Measurements from ENCODE around the gene ALK.

DNA sequence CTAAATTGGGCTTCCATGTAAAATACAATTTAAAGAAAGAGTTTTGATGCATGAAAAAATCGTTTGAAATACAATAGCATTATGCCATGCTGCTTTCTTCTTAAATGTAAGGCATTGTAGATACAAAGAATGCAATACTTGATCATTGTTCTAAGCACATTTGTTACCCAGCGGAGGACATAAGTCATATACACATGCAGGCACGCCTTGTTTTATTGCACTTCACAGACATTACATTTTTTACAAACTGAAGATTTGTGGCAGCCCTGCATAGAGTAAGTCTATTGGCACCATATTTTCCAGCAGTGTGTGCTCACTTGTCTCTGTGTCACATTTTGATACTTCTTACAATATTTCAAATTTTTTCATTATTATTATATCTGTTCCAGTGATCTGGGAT lies 461.2 kb downstream of the ALK start:
- TF ChIP-seq POLR2A (IDR thresholded peaks at IDR 0.05; ENCODE audit: extremely low read depth, insufficient read length) = no peak
- TF ChIP-seq, protein P1, sequence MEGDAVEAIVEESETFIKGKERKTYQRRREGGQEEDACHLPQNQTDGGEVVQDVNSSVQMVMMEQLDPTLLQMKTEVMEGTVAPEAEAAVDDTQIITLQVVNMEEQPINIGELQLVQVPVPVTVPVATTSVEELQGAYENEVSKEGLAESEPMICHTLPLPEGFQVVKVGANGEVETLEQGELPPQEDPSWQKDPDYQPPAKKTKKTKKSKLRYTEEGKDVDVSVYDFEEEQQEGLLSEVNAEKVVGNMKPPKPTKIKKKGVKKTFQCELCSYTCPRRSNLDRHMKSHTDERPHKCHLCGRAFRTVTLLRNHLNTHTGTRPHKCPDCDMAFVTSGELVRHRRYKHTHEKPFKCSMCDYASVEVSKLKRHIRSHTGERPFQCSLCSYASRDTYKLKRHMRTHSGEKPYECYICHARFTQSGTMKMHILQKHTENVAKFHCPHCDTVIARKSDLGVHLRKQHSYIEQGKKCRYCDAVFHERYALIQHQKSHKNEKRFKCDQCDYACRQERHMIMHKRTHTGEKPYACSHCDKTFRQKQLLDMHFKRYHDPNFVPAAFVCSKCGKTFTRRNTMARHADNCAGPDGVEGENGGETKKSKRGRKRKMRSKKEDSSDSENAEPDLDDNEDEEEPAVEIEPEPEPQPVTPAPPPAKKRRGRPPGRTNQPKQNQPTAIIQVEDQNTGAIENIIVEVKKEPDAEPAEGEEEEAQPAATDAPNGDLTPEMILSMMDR (IDR thresholded peaks at IDR 0.05; ENCODE audit: low read depth, low read length) = no peak

All from NB4 (cell line).